IMR-90 (cell line): ENCODE measurements around the gene HRC. TPM values are rescaled to one million over a fixed set of nuclear protein-coding genes. Genes with fewer than 3 reads are reported as not detected.

Experiments
- ATAC-seq: fragments of 200-7000 bp; cut with Tn5 transposase; 2 replicates; pipeline ENCODE4 v1.9.1; 2020; ENCODE audit warnings: low read depth, mild to moderate bottlenecking, moderate library complexity
- BruUV-seq: library from RNA; stranded (reverse); fragments of 400-500 nt; replicated peaks from 2 replicates; lab custom pipeline; 2021; lab: Mats Ljungman, UMichigan
- CTCF ChIA-PET: fragments of 300-600 bp; formaldehyde crosslinking; extraction: SDS; loops from one replicate; lab custom pipeline; 2021; ENCODE audit warnings: antibody characterized with exemption; lab: Yijun Ruan, JAX
- POLR2A ChIA-PET: fragments of 300-600 bp; sonication (Branson Sonifier 250); formaldehyde crosslinking; loops from one replicate; lab custom pipeline; 2022; ENCODE audit warnings: antibody characterized with exemption; ENCODE audit not compliant: unreplicated experiment; lab: Charles Lee
- DNase-seq: peaks from one replicate; pipeline ENCODE4 v3.0.0; 2013
- H2AFZ ChIP-seq: replicated peaks from 2 replicates; pipeline ENCODE3; 2013; ENCODE audit warnings: low read length, mild to moderate bottlenecking; ENCODE audit not compliant: poor library complexity
- H2AK5ac ChIP-seq: 2 replicates; pipeline ENCODE4 v1.6.1; 2013; ENCODE audit warnings: low read depth, low read length, inconsistent platforms
- H2AK9ac ChIP-seq: replicated peaks from 2 replicates; pipeline ENCODE3; 2013; ENCODE audit warnings: mild to moderate bottlenecking, low read depth, low read length, moderate library complexity; ENCODE audit not compliant: poor library complexity
- H2BK120ac ChIP-seq: 2 replicates; pipeline ENCODE4 v1.6.1; 2013; ENCODE audit warnings: low read depth, low read length, inconsistent platforms
- H2BK15ac ChIP-seq: 3 replicates; pipeline ENCODE4 v1.6.1; 2013; ENCODE audit warnings: low read depth, low read length, inconsistent platforms
- H2BK20ac ChIP-seq: 2 replicates; pipeline ENCODE4 v1.6.1; 2013; ENCODE audit warnings: low read depth, mild to moderate bottlenecking, inconsistent platforms, low read length, moderate library complexity
- H2BK5ac ChIP-seq: 2 replicates; pipeline ENCODE4 v1.6.1; 2013; ENCODE audit warnings: mild to moderate bottlenecking, low read depth, low read length, inconsistent platforms; ENCODE audit not compliant: poor library complexity, severe bottlenecking
- H3K14ac ChIP-seq: replicated peaks from 2 replicates; pipeline ENCODE4 v1.6.1; 2013; ENCODE audit warnings: low read depth, low read length, inconsistent platforms
- H3K18ac ChIP-seq: 2 replicates; pipeline ENCODE4 v1.6.1; 2013; ENCODE audit warnings: low read depth, low read length, control low read depth
- H3K23ac ChIP-seq: 2 replicates; pipeline ENCODE4 v1.6.1; 2013; ENCODE audit warnings: low read depth, low read length, inconsistent platforms
- H3K27ac ChIP-seq: 2 replicates; pipeline ENCODE4 v1.5.1; 2013; ENCODE audit warnings: mild to moderate bottlenecking, control low read depth, low read length; ENCODE audit not compliant: insufficient read depth
- H3K27me3 ChIP-seq: 2 replicates; pipeline ENCODE4 v1.6.1; 2013; ENCODE audit warnings: low read length; ENCODE audit not compliant: control insufficient read depth, insufficient read depth
- H3K36me3 ChIP-seq: 2 replicates; pipeline ENCODE4 v1.6.1; 2013; ENCODE audit warnings: low read length, mixed read lengths; ENCODE audit not compliant: control insufficient read depth, insufficient read depth
- H3K4ac ChIP-seq: 2 replicates; pipeline ENCODE4 v1.6.1; 2013; ENCODE audit warnings: low read depth, low read length, inconsistent platforms
- H3K4me1 ChIP-seq: 2 replicates; pipeline ENCODE4 v1.6.1; 2013; ENCODE audit warnings: low read length, mixed read lengths; ENCODE audit not compliant: control insufficient read depth, insufficient read depth
- H3K4me2 ChIP-seq: 2 replicates; pipeline ENCODE4 v1.6.1; 2013; ENCODE audit warnings: low read depth, mild to moderate bottlenecking, control low read depth, low read length, moderate library complexity
- H3K4me3 ChIP-seq: 2 replicates; pipeline ENCODE4 v1.5.1; 2013; ENCODE audit warnings: low read depth, mild to moderate bottlenecking, control low read depth, low read length, moderate library complexity; ENCODE audit not compliant: insufficient read depth
- H3K56ac ChIP-seq: 2 replicates; pipeline ENCODE4 v1.6.1; 2013; ENCODE audit warnings: low read length, inconsistent platforms; ENCODE audit not compliant: insufficient read depth; ENCODE audit errors: extremely low read depth
- H3K79me1 ChIP-seq, 2 experiments: 2 replicates each; pipeline ENCODE4 v1.6.1; 2013; ENCODE audit warnings: low read length in 2 of 2, inconsistent platforms in 1 of 2, low read depth in 1 of 2
- H3K9ac ChIP-seq: 2 replicates; pipeline ENCODE4 v1.6.1; 2013; ENCODE audit warnings: low read depth, low read length, control low read depth
- H3K9me1 ChIP-seq: 2 replicates; pipeline ENCODE4 v1.6.1; 2013; ENCODE audit warnings: low read length, inconsistent platforms; ENCODE audit not compliant: insufficient read depth
- H3K9me3 ChIP-seq: 2 replicates; pipeline ENCODE4 v1.6.1; 2013; ENCODE audit warnings: low read length; ENCODE audit not compliant: control insufficient read depth, insufficient read depth
- H4K20me1 ChIP-seq: 2 replicates; pipeline ENCODE4 v1.6.1; 2013; ENCODE audit warnings: low read length, inconsistent platforms; ENCODE audit not compliant: insufficient read depth
- H4K5ac ChIP-seq: 2 replicates; pipeline ENCODE4 v1.6.1; 2013; ENCODE audit warnings: mild to moderate bottlenecking, low read depth, low read length, control low read depth
- H4K8ac ChIP-seq, 2 experiments: 2 replicates each; pipeline ENCODE4 v1.6.1; 2013; ENCODE audit warnings: low read depth in 2 of 2, low read length in 2 of 2, control low read depth in 1 of 2, inconsistent platforms in 1 of 2
- H4K91ac ChIP-seq: 2 replicates; pipeline ENCODE4 v1.6.1; 2013; ENCODE audit warnings: low read depth, low read length, inconsistent platforms; ENCODE audit not compliant: insufficient read depth
- BHLHE40 ChIP-seq: fragments of 150-350 bp; IDR thresholded peaks from 2 replicates; pipeline ENCODE4 v1.6.1; 2016; ENCODE audit warnings: mild to moderate bottlenecking, low read depth, low read length
- CEBPB ChIP-seq: IDR thresholded peaks from 2 replicates; pipeline ENCODE4 v1.6.1; 2012; ENCODE audit warnings: low read depth, low read length, improper control_type of control experiment
- CHD1 ChIP-seq: IDR thresholded peaks from 2 replicates; pipeline ENCODE4 v1.6.1; 2012; ENCODE audit warnings: low read depth, low read length, improper control_type of control experiment
- FOS ChIP-seq: fragments of 150-350 bp; IDR thresholded peaks from 2 replicates; pipeline ENCODE4 v1.6.1; 2016; ENCODE audit warnings: low read depth, low read length
- MAFK ChIP-seq: IDR thresholded peaks from 2 replicates; pipeline ENCODE4 v1.6.1; 2012; ENCODE audit warnings: low read depth, low read length, improper control_type of control experiment
- MAZ ChIP-seq: IDR thresholded peaks from 2 replicates; pipeline ENCODE4 v1.6.1; 2012; ENCODE audit warnings: low read depth, mild to moderate bottlenecking, low read length, improper control_type of control experiment, moderate library complexity, borderline replicate concordance
- MXI1 ChIP-seq: IDR thresholded peaks from 2 replicates; pipeline ENCODE4 v1.6.1; 2012; ENCODE audit warnings: low read depth, mild to moderate bottlenecking, low read length, moderate library complexity, borderline replicate concordance
- NFE2L2 ChIP-seq: fragments of 150-350 bp; IDR thresholded peaks from 2 replicates; pipeline ENCODE4 v1.6.1; 2016; ENCODE audit warnings: low read depth, mild to moderate bottlenecking, low read length
- POLR2A ChIP-seq: IDR thresholded peaks from 2 replicates; pipeline ENCODE4 v1.6.1; 2012; ENCODE audit warnings: mild to moderate bottlenecking, low read depth, low read length
- RAD21 ChIP-seq: IDR thresholded peaks from 2 replicates; pipeline ENCODE4 v1.6.1; 2012; ENCODE audit warnings: low read length, improper control_type of control experiment
- RCOR1 ChIP-seq: IDR thresholded peaks from 2 replicates; pipeline ENCODE4 v1.6.1; 2012; ENCODE audit warnings: mild to moderate bottlenecking, low read length, improper control_type of control experiment; ENCODE audit not compliant: insufficient replicate concordance
- RFX5 ChIP-seq: IDR thresholded peaks from 2 replicates; pipeline ENCODE4 v1.8.0; 2012; ENCODE audit warnings: low read depth, mild to moderate bottlenecking, low read length, moderate library complexity
- SMC3 ChIP-seq: fragments of 150-350 bp; IDR thresholded peaks from 2 replicates; pipeline ENCODE4 v1.6.1; 2016; ENCODE audit warnings: low read depth, mild to moderate bottlenecking, antibody characterized with exemption, low read length, moderate library complexity
- WGBS, 2 experiments: methylation state at CpG; one replicate each; pipeline versions ENCODE4 v1.1.5 to v1.1.7; 2013; ENCODE audit warnings: missing lambda C conversion rate in 2 of 2; ENCODE audit not compliant: insufficient read length in 1 of 2; ENCODE audit errors: extremely low coverage in 2 of 2; 5-methylcytosine and 5-hydroxymethylcytosine counted together
- dilution Hi-C: fragments of 300-500 bp; cut with HindIII; formaldehyde crosslinking; loops from one replicate; pipeline ENCODE4 v1.14.3; 2018; ENCODE audit warnings: low sequenced_read_pairs; ENCODE audit not compliant: unreplicated experiment
- in situ Hi-C: fragments of 300-500 bp; cut with MboI; formaldehyde crosslinking; loops from 3 replicates; pipeline ENCODE4 v1.14.3; 2019; ENCODE audit warnings: low sequenced_read_pairs, inconsistent platforms, mixed read lengths
- intact Hi-C: fragments of 100-400 bp; cut with micrococcal nuclease; formaldehyde crosslinking; loops from 2 replicates; pipeline ENCODE4 v1.10.0; 2022
- polyA plus RNA-seq, 3 experiments: library from polyadenylated mRNA; depleted of rRNA; stranded (reverse); fragments of >200 nt; gene quantifications; 2 replicates each; pipeline ENCODE4 v1.2.3, GENCODE V29; 2012; ENCODE audit warnings: low replicate concordance in 1 of 3
- total RNA-seq: library from RNA; depleted of rRNA; stranded (reverse); fragments of >200 nt; gene quantifications from 2 replicates; pipeline ENCODE4 v1.2.3, GENCODE V29; 2012
- TF ChIP-seq, protein P1 (sequence below): fragments of 150-350 bp; IDR thresholded peaks from 2 replicates; pipeline ENCODE4 v1.6.1; 2017; ENCODE audit warnings: mild to moderate bottlenecking, antibody characterized with exemption, low read length, low read depth
- TF ChIP-seq, protein P2 (sequence below): conservative IDR thresholded peaks from 2 replicates; pipeline ENCODE4 v1.5.1; 2012; ENCODE audit warnings: mild to moderate bottlenecking, low read depth, low read length, improper control_type of control experiment

Gene HRC
- total and polyA plus RNA-seq, 2 of the 4 experiments (the other 2 are of a cell fraction), result 0.03 TPM; not detected in 1

DNA sequence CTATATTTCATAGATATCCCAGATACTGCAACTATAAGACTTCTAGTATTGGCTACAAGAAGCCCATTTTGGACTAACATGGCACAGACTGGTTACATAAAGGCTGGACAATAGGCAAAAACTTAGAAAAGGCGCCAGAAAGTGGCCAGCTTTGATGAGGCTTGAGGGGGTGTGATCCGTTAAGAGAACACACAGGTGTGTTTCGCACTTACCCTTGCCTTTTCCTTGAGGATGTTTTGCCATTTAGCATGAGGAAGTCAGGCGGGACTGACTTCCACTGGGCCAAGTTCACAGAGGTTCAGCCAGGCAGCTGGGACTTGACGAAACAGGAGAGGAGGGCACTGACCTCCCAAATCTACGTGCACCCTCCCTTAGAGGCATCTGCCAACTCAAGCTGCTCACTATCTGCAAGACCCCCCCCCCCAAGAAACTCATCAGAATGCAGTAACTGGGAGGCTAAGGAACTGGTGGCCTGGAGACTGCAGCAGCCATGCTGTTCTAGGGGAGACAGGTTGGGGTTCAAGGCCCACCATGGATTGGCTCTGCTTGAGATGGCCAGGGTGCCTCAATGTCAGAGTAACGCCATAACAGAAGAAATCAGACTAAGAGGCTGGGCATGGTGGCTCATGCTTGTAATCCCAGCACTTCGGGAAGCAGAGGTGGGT is 45.5 kb downstream of the HRC start:
- POLR2A ChIA-PET, result no interaction called here
- no peak overlapping the region for H3K4ac ChIP-seq
- H3K9me3 ChIP-seq, result no peaks in the 10 kb centered on the region
- CTCF ChIA-PET, result interaction anchor here (1.1 to 1.5 kb wide), 2 partner anchors 12 to 89 kb away, joined by 3 to 4 read pairs; no protein-coding TSS in a partner anchor
- H4K8ac ChIP-seq, result no peak overlapping the region
- no peak overlapping the region for H3K23ac ChIP-seq
- dilution Hi-C loops (no loop called here), in situ Hi-C loops (no loop called here), intact Hi-C loops (loop anchor here (5.0 kb wide), 1 partner anchor 88 kb away; no protein-coding TSS in a partner anchor)
- H4K5ac ChIP-seq, result no peak overlapping the region
- no peak overlapping the region for H3K9ac ChIP-seq
- no peak overlapping the region for H2BK5ac ChIP-seq
- 0 out of 2 replicates have a peak overlapping the region, but pooled peaks have one; percentile 8 for H2AK5ac ChIP-seq
- no peak overlapping the region for H3K27ac ChIP-seq
- DNase-seq, result no peak
- H2AK9ac ChIP-seq, result no peak overlapping the region
- no peak overlapping the region for H3K4me2 ChIP-seq
- no peak overlapping the region for H2AFZ ChIP-seq
- peaks cover 15% of the 10 kb centered on the region for H3K9me1 ChIP-seq
- H3K27me3 ChIP-seq, result no peaks in the 10 kb centered on the region
- 100% methylated on average over 2 of the region's 8 CpGs; no CpG with 5 or more reads in 1 of the 2 experiments for WGBS, 2 experiments
- no peak overlapping the region for H3K4me3 ChIP-seq
- H4K91ac ChIP-seq, result no peak overlapping the region
- no peak for TF ChIP-seq MAZ
- no peak for TF ChIP-seq MXI1
- TF ChIP-seq SMC3, result no peak
- TF ChIP-seq POLR2A, result no peak
- TF ChIP-seq RAD21, result no peak
- TF ChIP-seq RCOR1, result no peak
- TF ChIP-seq FOS, result no peak
- TF ChIP-seq, protein P1, sequence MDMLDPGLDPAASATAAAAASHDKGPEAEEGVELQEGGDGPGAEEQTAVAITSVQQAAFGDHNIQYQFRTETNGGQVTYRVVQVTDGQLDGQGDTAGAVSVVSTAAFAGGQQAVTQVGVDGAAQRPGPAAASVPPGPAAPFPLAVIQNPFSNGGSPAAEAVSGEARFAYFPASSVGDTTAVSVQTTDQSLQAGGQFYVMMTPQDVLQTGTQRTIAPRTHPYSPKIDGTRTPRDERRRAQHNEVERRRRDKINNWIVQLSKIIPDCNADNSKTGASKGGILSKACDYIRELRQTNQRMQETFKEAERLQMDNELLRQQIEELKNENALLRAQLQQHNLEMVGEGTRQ, result no peak
- TF ChIP-seq BHLHE40, result no peak
- TF ChIP-seq NFE2L2, result no peak
- no peak for TF ChIP-seq MAFK
- TF ChIP-seq CEBPB, result no peak
- TF ChIP-seq, protein P2, sequence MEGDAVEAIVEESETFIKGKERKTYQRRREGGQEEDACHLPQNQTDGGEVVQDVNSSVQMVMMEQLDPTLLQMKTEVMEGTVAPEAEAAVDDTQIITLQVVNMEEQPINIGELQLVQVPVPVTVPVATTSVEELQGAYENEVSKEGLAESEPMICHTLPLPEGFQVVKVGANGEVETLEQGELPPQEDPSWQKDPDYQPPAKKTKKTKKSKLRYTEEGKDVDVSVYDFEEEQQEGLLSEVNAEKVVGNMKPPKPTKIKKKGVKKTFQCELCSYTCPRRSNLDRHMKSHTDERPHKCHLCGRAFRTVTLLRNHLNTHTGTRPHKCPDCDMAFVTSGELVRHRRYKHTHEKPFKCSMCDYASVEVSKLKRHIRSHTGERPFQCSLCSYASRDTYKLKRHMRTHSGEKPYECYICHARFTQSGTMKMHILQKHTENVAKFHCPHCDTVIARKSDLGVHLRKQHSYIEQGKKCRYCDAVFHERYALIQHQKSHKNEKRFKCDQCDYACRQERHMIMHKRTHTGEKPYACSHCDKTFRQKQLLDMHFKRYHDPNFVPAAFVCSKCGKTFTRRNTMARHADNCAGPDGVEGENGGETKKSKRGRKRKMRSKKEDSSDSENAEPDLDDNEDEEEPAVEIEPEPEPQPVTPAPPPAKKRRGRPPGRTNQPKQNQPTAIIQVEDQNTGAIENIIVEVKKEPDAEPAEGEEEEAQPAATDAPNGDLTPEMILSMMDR, result no peak
- TF ChIP-seq CHD1, result no peak
- TF ChIP-seq RFX5, result no peak
- no peak overlapping the region for H3K56ac ChIP-seq
- peaks cover 4% of the 10 kb centered on the region for H3K4me1 ChIP-seq
- no TSS peak for BruUV-seq
- H3K36me3 ChIP-seq, result peaks cover 46% of the 10 kb centered on the region
- ATAC-seq, result no peak
- no peak overlapping the region for H2BK20ac ChIP-seq
- no peak overlapping the region for H3K14ac ChIP-seq
- H3K79me1 ChIP-seq, result peaks cover 8 to 44% of the 10 kb centered on the region in 2 experiments; a peak in 3 of 4 replicates
- no peak overlapping the region for H2BK120ac ChIP-seq
- no peak overlapping the region for H2BK15ac ChIP-seq
- no peak overlapping the region for H3K18ac ChIP-seq
- H4K20me1 ChIP-seq, result peaks cover 31% of the 10 kb centered on the region
